HCT116 (cell line): ENCODE measurements around the gene GALNS. TPM values are rescaled to one million over a fixed set of nuclear protein-coding genes. Genes with fewer than 3 reads are reported as not detected.

Experiments used
- ATAC-seq: fragments of 200-7000 bp; cut with Tn5 transposase; 2 replicates; pipeline ENCODE4 v1.9.1; 2020; ENCODE audit warnings: mild to moderate bottlenecking, moderate library complexity
- BruUV-seq: library from RNA; stranded (reverse); fragments of 400-500 nt; replicated peaks from 2 replicates; lab custom pipeline; 2021; lab: Mats Ljungman, UMichigan
- CTCF ChIA-PET: fragments of 300-600 bp; sonication (Branson Sonifier 250); formaldehyde crosslinking; loops from one replicate; lab custom pipeline; 2021; ENCODE audit warnings: antibody characterized with exemption; lab: Charles Lee
- POLR2A ChIA-PET: fragments of 300-600, 350-600 bp; sonication (Branson Sonifier 250); formaldehyde crosslinking; loops from one replicate; lab custom pipeline; 2021; ENCODE audit warnings: antibody characterized with exemption; lab: Charles Lee
- RAD21 ChIA-PET, 2 experiments: fragments of 300-600 bp; sonication (Branson Sonifier 250); formaldehyde crosslinking; loops; one replicate each; lab custom pipeline; 2023; ENCODE audit warnings: low total read pairs in 2 of 2; ENCODE audit not compliant: uncharacterized antibody in 2 of 2, unreplicated experiment in 2 of 2, low non-redundant PET in 1 of 2; lab: Charles Lee
- DNase-seq: peaks from one replicate; pipeline ENCODE4 v3.0.0-alpha.2; 2010; ENCODE audit warnings: low read depth, low spot score
- H2AFZ ChIP-seq: fragments of 200-600 bp; shearing (Covaris generic), sonication (generic); 2 replicates; pipeline ENCODE4 v1.6.1; 2017; ENCODE audit warnings: low read depth, mixed run types, mixed read lengths, antibody characterized with exemption, low read length; ENCODE audit not compliant: poor library complexity, severe bottlenecking
- H3K27ac ChIP-seq: 2 replicates; pipeline ENCODE4 v1.5.1; 2012; ENCODE audit warnings: low read depth, low read length
- H3K27me3 ChIP-seq: fragments of 200-600 bp; sonication (generic); 2 replicates; pipeline ENCODE4 v1.6.1; 2016; ENCODE audit warnings: mixed run types, low read length, mixed read lengths; ENCODE audit not compliant: insufficient read depth
- H3K36me3 ChIP-seq, 2 experiments: fragments of 200-500 bp in 1 of 2; fragments of 200-600 bp in 1 of 2; sonication (Bioruptor generic) in 1 of 2; sonication (generic) in 1 of 2; 2 replicates each; pipeline versions ENCODE4 v1.5.1 to v1.6.1; 2014 to 2016; ENCODE audit warnings: low read length in 2 of 2, inconsistent platforms in 1 of 2, mixed read lengths in 1 of 2, mixed run types in 1 of 2; ENCODE audit not compliant: insufficient read depth in 2 of 2, control insufficient read depth in 1 of 2
- H3K4me1 ChIP-seq, 2 experiments: fragments of 200-600 bp in 1 of 2; sonication (generic) in 1 of 2; 2 replicates each; pipeline versions ENCODE4 v1.5.1 to v1.6.1; 2012 to 2017; ENCODE audit warnings: low read length in 2 of 2, inconsistent platforms in 1 of 2, mild to moderate bottlenecking in 1 of 2, mixed read lengths in 1 of 2, mixed run types in 1 of 2, moderate library complexity in 1 of 2; ENCODE audit not compliant: insufficient read depth in 2 of 2, control insufficient read depth in 1 of 2
- H3K4me2 ChIP-seq: fragments of 200-600 bp; sonication (generic); 2 replicates; pipeline ENCODE4 v1.6.1; 2017; ENCODE audit warnings: mixed run types, low read length, mixed read lengths
- H3K4me3 ChIP-seq, 2 experiments: fragments of 200-600 bp in 1 of 2; sonication (generic) in 1 of 2; replicated peaks in 1 of 2; 2 replicates each; pipeline ENCODE4 v1.5.1; 2011 to 2016; ENCODE audit warnings: low read length in 2 of 2, control low read depth in 1 of 2, low read depth in 1 of 2, mild to moderate bottlenecking in 1 of 2, mixed read lengths in 1 of 2, mixed run types in 1 of 2
- H3K79me2 ChIP-seq: fragments of 200-600 bp; sonication (generic); 2 replicates; pipeline ENCODE4 v1.6.1; 2017; ENCODE audit warnings: mild to moderate bottlenecking, mixed run types, low read length, moderate library complexity, mixed read lengths; ENCODE audit not compliant: insufficient read depth
- H3K9ac ChIP-seq: fragments of 200-600 bp; sonication (generic); 2 replicates; pipeline ENCODE4 v1.6.1; 2016; ENCODE audit warnings: low read length, mixed read lengths
- H3K9me2 ChIP-seq: fragments of 200-600 bp; sonication (generic), shearing (Covaris generic); 2 replicates; pipeline ENCODE4 v1.6.1; 2017; ENCODE audit warnings: mixed run types, mild to moderate bottlenecking, moderate library complexity; ENCODE audit not compliant: insufficient read depth
- H3K9me3 ChIP-seq, 2 experiments: fragments of 200-500 bp in 1 of 2; fragments of 200-600 bp in 1 of 2; sonication (Bioruptor generic) in 1 of 2; sonication (generic) in 1 of 2; 2 replicates each; pipeline ENCODE4 v1.6.1; 2014 to 2017; ENCODE audit warnings: low read length in 2 of 2, mixed read lengths in 2 of 2, inconsistent platforms in 1 of 2, low read depth in 1 of 2, mild to moderate bottlenecking in 1 of 2, mixed run types in 1 of 2, moderate library complexity in 1 of 2; ENCODE audit not compliant: control insufficient read depth in 1 of 2, insufficient read depth in 1 of 2
- H4K20me1 ChIP-seq: fragments of 200-600 bp; sonication (generic), shearing (Covaris generic); 2 replicates; pipeline ENCODE4 v1.6.1; 2017; ENCODE audit warnings: mixed run types, mild to moderate bottlenecking, moderate library complexity; ENCODE audit not compliant: insufficient read depth
- ATF3 ChIP-seq: IDR thresholded peaks from 2 replicates; pipeline ENCODE4 v1.6.1; 2012
- CBX3 ChIP-seq: IDR thresholded peaks from 2 replicates; pipeline ENCODE4 v1.6.1; 2012; ENCODE audit warnings: low read depth
- CEBPB ChIP-seq: IDR thresholded peaks from 2 replicates; pipeline ENCODE4 v1.6.1; 2012; ENCODE audit warnings: low read depth
- FOSL1 ChIP-seq: IDR thresholded peaks from 2 replicates; pipeline ENCODE4 v1.6.1; 2012; ENCODE audit warnings: low read depth
- JUND ChIP-seq: IDR thresholded peaks from 2 replicates; pipeline ENCODE4 v1.6.1; 2012
- MAX ChIP-seq: IDR thresholded peaks from 2 replicates; pipeline ENCODE4 v1.6.1; 2012
- POLR2AphosphoS5 ChIP-seq: IDR thresholded peaks from 2 replicates; pipeline ENCODE4 v1.6.1; 2011; ENCODE audit warnings: mild to moderate bottlenecking, low read depth, low read length, moderate library complexity
- RAD21 ChIP-seq: IDR thresholded peaks from 2 replicates; pipeline ENCODE4 v1.6.1; 2012; ENCODE audit warnings: low read depth, mild to moderate bottlenecking
- REST ChIP-seq: IDR thresholded peaks from 2 replicates; pipeline ENCODE4 v1.6.1; 2012; ENCODE audit warnings: low read depth
- SIN3A ChIP-seq: IDR thresholded peaks from 2 replicates; pipeline ENCODE4 v1.6.1; 2012; ENCODE audit warnings: low read depth
- SRF ChIP-seq: IDR thresholded peaks from 2 replicates; pipeline ENCODE4 v1.6.1; 2012; ENCODE audit warnings: low read depth
- TCF7L2 ChIP-seq: IDR thresholded peaks from 2 replicates; pipeline ENCODE4 v1.7.0; 2011; ENCODE audit warnings: borderline replicate concordance, inconsistent platforms; ENCODE audit not compliant: insufficient read depth, insufficient read length; ENCODE audit errors: extremely low read depth
- YY1 ChIP-seq: IDR thresholded peaks from 2 replicates; pipeline ENCODE4 v1.6.1; 2011; ENCODE audit warnings: low read length, low read depth, moderate library complexity, mild to moderate bottlenecking; ENCODE audit not compliant: insufficient replicate concordance; ENCODE audit errors: extremely low read depth
- ZFX ChIP-seq: fragments of 450-650 bp; IDR thresholded peaks from 2 replicates; pipeline ENCODE4 v1.6.1; 2017
- ZNF274 ChIP-seq: fragments of 200-500 bp; sonication (Bioruptor generic); IDR thresholded peaks from 2 replicates; pipeline ENCODE4 v1.6.1; 2014; ENCODE audit warnings: mild to moderate bottlenecking, low read depth, low read length, inconsistent platforms
- intact Hi-C: fragments of 100-400 bp; cut with micrococcal nuclease; formaldehyde crosslinking; loops from 2 replicates; pipeline ENCODE4 v1.10.0; 2022
- total RNA-seq: library from RNA; stranded (reverse); gene quantifications from one replicate; pipeline ENCODE4 v1.2.1, GENCODE V29; 2021; ENCODE audit not compliant: unreplicated experiment

GALNS gene
- total RNA-seq, 1 experiment from 2014 or later, result 44.6 TPM

GRCh38 chr16:88863426-88863825 is 6.7 kb upstream of the GALNS start:
- BruUV-seq, result no TSS peak
- H3K79me2 ChIP-seq, result peaks cover 4% of the 10 kb centered on the region
- no peak overlapping the region for H3K27ac ChIP-seq
- H3K27me3 ChIP-seq, result no peaks in the 10 kb centered on the region
- peaks cover 0 to 2% of the 10 kb centered on the region in 2 experiments; a peak in 1 of 4 replicates for H3K4me1 ChIP-seq
- no peaks in the 10 kb centered on the region for H3K9me2 ChIP-seq
- H3K36me3 ChIP-seq, result peaks cover 25 to 28% of the 10 kb centered on the region in 2 experiments; a peak in 3 of 4 replicates
- intact Hi-C loops, result no loop called here
- no peaks in the 10 kb centered on the region for H3K9me3 ChIP-seq
- ChIA-PET RAD21 (no interaction called here), CTCF (no interaction called here), POLR2A (no interaction called here)
- H3K4me2 ChIP-seq, result no peak overlapping the region
- ATAC-seq (no peak), DNase-seq (no peak)
- H3K4me3 ChIP-seq, result no peak overlapping the region
- no peak overlapping the region for H3K9ac ChIP-seq
- H4K20me1 ChIP-seq, result no peaks in the 10 kb centered on the region
- TF ChIP-seq ZNF274, result no peak
- no peak for TF ChIP-seq REST
- TF ChIP-seq ZFX, result no peak
- no peak for TF ChIP-seq RAD21
- TF ChIP-seq TCF7L2, result no peak
- no peak for TF ChIP-seq ATF3
- TF ChIP-seq SRF, result no peak
- TF ChIP-seq CEBPB, result no peak
- no peak for TF ChIP-seq CBX3
- TF ChIP-seq SIN3A, result no peak
- no peak for TF ChIP-seq MAX
- no peak for TF ChIP-seq JUND
- no peak for TF ChIP-seq FOSL1
- TF ChIP-seq POLR2AphosphoS5, result no peak
- no peak for TF ChIP-seq YY1
- H2AFZ ChIP-seq, result no peak overlapping the region
